Ovary (tissue), 9 donors: ENCODE results near the gene NUDT11. TPM values are rescaled to one million over a fixed set of nuclear protein-coding genes. Genes with fewer than 3 reads are reported as not detected.
"Not testable (repeated sequence)": the region's sequence is repeated elsewhere in the genome, so short reads cannot be mapped to it uniquely, and the experiment has no call there.

Experiments used
- DNase-seq, 5 donors: peaks; one replicate each; pipeline ENCODE4 v3.0.0-alpha.2; 2019 to 2020
- H3K27ac ChIP-seq, 2 donors: fragments of 200-600 bp; one replicate each; pipeline versions ENCODE4 v1.5.1 to v1.8.0; 2019 to 2022
- H3K27me3 ChIP-seq: fragments of 200-600 bp; one replicate; pipeline ENCODE4 v1.8.0; 2022
- H3K36me3 ChIP-seq: fragments of 200-600 bp; sonication (generic); one replicate; pipeline ENCODE4 v1.5.1; 2019
- H3K4me1 ChIP-seq: one replicate; pipeline ENCODE4 v1.8.1; 2013; ENCODE audit warnings: mild to moderate bottlenecking, moderate library complexity; ENCODE audit not compliant: insufficient read depth
- H3K4me3 ChIP-seq: fragments of 200-600 bp; sonication (generic); one replicate; pipeline ENCODE4 v1.5.1; 2017
- H3K9me3 ChIP-seq, 2 donors: fragments of 200-600 bp in 1 of 2; sonication (generic) in 1 of 2; one replicate each; pipeline versions ENCODE4 v1.5.1 to v1.8.1; 2013 to 2019; ENCODE audit warnings: mild to moderate bottlenecking in 1 of 2, moderate library complexity in 1 of 2
- EP300 ChIP-seq: sonication (generic); formaldehyde crosslinking; IDR thresholded peaks from one replicate; pipeline ENCODE4 v1.6.1; 2017; ENCODE audit warnings: antibody characterized with exemption
- POLR2A ChIP-seq: fragments of 450-650 bp; IDR thresholded peaks from one replicate; pipeline ENCODE4 v1.6.1; 2017; ENCODE audit warnings: antibody characterized with exemption, mild to moderate bottlenecking, moderate library complexity
- WGBS, 3 donors: extraction: QIAGEN DNeasy Blood & Tissue Kit in 1 of 3; methylation state at CpG; one replicate each; pipeline versions ENCODE4 v1.1.5 to v1.1.7; 2013 to 2017; 5-methylcytosine and 5-hydroxymethylcytosine counted together
- intact Hi-C, 4 donors: fragments of 100-400 bp; cut with DNase I; formaldehyde crosslinking; loops; one replicate each; pipeline versions ENCODE4 v1.11.0 to v1.15.1; 2022 to 2023
- polyA plus RNA-seq, 2 donors: library from polyadenylated mRNA; stranded (reverse); fragments of 200-250 nt in 1 of 2; fragments of 350-450 nt in 1 of 2; fragmentation: Illumina TruSeq in 1 of 2; extraction: RNeasy Lipid Tissue Mini Kit (QIAGEN cat#74804) in 1 of 2; gene quantifications; one replicate each; pipeline ENCODE4 v1.2.3, GENCODE V29; 2013 to 2014
- total RNA-seq, 7 donors: library from RNA; depleted of rRNA in 2 of 7; stranded (reverse); fragments of >200 nt in 2 of 7; fragmentation: NEBNext Ultra II Directional in 3 of 7; extraction: Animal tissue kit (Norgen Biotek cat#: 25700) in 3 of 7; gene quantifications; one replicate each; pipeline versions ENCODE4 v1.1.0 to v1.2.4, GENCODE V29; 2016 to 2023
- TF ChIP-seq, protein P1 (sequence below), 3 donors: fragments of 450-650 bp in 2 of 3; fragments of 200-600 bp in 1 of 3; IDR thresholded peaks; one replicate each; pipeline versions ENCODE4 v1.5.1 to v1.8.0; 2016 to 2022; ENCODE audit warnings: antibody characterized with exemption in 3 of 3, mild to moderate bottlenecking in 1 of 3
- donor health status: DM: no; HTN: no; CAD: no; lungs with moderate emphysema.
- donor health status: DM: no; HTN: no; CAD: no.
- donor health status: Bipolar disorder and iron deficiency.
- donor health status: DM: yes; HTN: yes; CAD: no.
- donor health status: DM: no; HTN: no; CAD: no.
- donor health status: DM: yes; HTN: yes; CAD: no.

Gene NUDT11
- total and polyA plus RNA-seq, 9 donors = 3.6 to 11.9 (median 9.0) TPM

DNA sequence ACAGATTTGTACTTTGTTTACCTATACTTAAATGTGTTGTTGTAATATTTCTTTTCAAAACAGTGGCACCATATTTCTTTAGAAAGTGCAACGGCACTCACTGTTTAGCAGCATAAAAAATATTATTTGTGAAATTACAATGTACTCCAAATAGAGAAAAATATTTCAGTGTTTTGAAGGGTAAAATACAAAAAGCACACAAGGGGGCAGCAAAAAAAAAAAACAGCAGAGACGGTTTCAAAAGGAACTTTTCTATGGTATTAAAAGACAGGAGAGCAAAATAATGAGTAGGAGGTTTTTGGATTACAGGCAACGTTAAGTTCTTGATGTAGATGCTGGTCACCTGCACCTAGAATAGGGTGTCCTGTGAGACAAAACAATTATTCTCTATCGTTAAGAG lies 2.0 kb downstream of the NUDT11 start:
- Histone ChIP-seq H3K9me3 (no peaks in the 10 kb centered on the region), H3K27me3 (no peaks in the 10 kb centered on the region), H3K36me3 (no peaks in the 10 kb centered on the region), H3K27ac (no peak overlapping the region), H3K4me1 (no peaks in the 10 kb centered on the region), H3K4me3 (no peak overlapping the region)
- TF ChIP-seq, protein P1, sequence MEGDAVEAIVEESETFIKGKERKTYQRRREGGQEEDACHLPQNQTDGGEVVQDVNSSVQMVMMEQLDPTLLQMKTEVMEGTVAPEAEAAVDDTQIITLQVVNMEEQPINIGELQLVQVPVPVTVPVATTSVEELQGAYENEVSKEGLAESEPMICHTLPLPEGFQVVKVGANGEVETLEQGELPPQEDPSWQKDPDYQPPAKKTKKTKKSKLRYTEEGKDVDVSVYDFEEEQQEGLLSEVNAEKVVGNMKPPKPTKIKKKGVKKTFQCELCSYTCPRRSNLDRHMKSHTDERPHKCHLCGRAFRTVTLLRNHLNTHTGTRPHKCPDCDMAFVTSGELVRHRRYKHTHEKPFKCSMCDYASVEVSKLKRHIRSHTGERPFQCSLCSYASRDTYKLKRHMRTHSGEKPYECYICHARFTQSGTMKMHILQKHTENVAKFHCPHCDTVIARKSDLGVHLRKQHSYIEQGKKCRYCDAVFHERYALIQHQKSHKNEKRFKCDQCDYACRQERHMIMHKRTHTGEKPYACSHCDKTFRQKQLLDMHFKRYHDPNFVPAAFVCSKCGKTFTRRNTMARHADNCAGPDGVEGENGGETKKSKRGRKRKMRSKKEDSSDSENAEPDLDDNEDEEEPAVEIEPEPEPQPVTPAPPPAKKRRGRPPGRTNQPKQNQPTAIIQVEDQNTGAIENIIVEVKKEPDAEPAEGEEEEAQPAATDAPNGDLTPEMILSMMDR (IDR thresholded peaks at IDR 0.05) = no peak
- TF ChIP-seq EP300 = no peak
- no peak for TF ChIP-seq POLR2A
- no peak for DNase-seq
- WGBS, 3 donors = 35 to 45% (median 35%) methylated on average over 4 of the region's 4 CpGs
- intact Hi-C loops = no loop called here

GRCh38 chrX:51487960-51488267 lies 8.5 kb downstream of the NUDT11 start:
- H3K4me1 ChIP-seq = no peaks in the 10 kb centered on the region
- H3K27me3 ChIP-seq = no peaks in the 10 kb centered on the region
- TF ChIP-seq, protein P1 (IDR thresholded peaks at IDR 0.05) = no peak
- TF ChIP-seq POLR2A = no peak
- TF ChIP-seq EP300 = no peak
- DNase-seq = no peak
- no peak overlapping the region for H3K27ac ChIP-seq
- no peak overlapping the region for H3K4me3 ChIP-seq
- no peaks in the 10 kb centered on the region for H3K36me3 ChIP-seq
- H3K9me3 ChIP-seq = no peaks in the 10 kb centered on the region
- 66 to 75% (median 72%) methylated on average over 2 of the region's 2 CpGs for WGBS, 3 donors
- intact Hi-C loops = no loop called here

DNA sequence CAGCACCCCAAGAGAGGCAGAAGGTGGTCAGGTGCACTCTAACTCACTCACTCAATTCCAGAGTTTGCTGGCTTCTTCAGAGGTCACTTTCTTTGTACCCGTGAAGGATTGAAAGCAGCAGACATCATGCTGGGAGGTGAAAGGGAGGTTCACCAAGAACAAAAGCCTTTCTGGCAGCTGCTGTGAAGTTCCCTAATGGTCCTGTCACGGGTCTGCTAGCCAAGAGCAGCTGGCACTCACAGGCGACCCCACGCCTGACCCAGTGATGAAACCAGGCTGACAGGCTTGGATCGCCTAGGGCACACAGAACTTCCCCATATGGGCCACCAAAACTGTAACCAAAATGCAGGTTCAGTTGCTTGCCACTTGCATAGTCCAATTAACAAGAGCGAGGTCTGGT lies 11.8 kb downstream of the NUDT11 start:
- TF ChIP-seq POLR2A (no peak), EP300 (no peak)
- TF ChIP-seq, protein P1 (IDR thresholded peaks at IDR 0.05) = no peak
- no peak for DNase-seq
- no peak overlapping the region for H3K4me3 ChIP-seq
- WGBS, 3 donors = 59 to 71% (median 63%) methylated on average over 6 of the region's 6 CpGs
- H3K27ac ChIP-seq = no peak overlapping the region
- intact Hi-C loops = no loop called here
- H3K9me3 ChIP-seq = no peaks in the 10 kb centered on the region
- no peaks in the 10 kb centered on the region for H3K27me3 ChIP-seq
- H3K4me1 ChIP-seq = no peaks in the 10 kb centered on the region
- no peaks in the 10 kb centered on the region for H3K36me3 ChIP-seq

DNA sequence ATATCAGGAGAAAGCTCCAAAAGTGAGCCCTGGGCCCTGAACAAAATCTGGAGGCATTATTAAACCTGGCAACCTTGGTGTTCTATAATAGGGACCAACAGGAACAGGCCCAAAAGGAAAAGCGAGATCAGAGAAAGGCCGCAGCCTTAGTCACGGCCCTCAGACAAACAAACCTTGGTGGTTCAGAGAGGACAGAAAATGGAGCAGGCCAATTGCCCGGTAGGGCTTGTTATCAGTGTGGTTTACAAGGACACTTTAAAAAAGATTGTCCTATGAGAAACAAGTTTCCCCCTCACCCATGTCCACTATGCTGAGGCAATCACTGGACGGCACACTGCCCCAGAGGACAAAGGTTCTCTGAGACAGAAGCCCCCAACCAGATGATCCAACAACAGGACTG lies 14.0 kb downstream of the NUDT11 start:
- H3K4me1 ChIP-seq, H3K27ac ChIP-seq, H3K9me3 ChIP-seq, DNase-seq, H3K27me3 ChIP-seq, intact Hi-C loops, H3K36me3 ChIP-seq, H3K4me3 ChIP-seq: not testable (repeated sequence)
- 85 to 89% (median 85%) methylated on average over 5 of the region's 5 CpGs for WGBS, 3 donors

DNA sequence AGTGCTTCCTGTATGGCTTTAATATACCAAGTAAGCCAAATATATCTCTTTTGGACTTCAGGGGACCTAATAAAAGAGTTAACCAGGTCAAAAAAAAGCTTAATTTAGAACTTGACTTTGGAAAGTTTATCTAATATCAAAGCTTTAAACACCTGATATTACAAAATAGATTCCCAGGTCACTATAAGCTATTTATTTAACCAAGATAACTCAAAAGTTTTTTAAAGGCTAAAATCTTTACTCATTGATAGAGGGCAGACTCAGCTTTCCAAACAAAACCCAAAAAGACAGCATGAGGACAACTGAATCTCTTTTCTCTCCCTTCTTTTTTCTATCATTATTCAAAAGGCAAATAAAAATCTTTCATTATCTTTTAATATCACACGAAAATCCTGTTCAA lies 19.5 kb downstream of the NUDT11 start:
- Histone ChIP-seq H3K36me3 (no peaks in the 10 kb centered on the region), H3K27me3 (no peaks in the 10 kb centered on the region), H3K4me3 (no peak overlapping the region), H3K9me3 (no peaks in the 10 kb centered on the region), H3K4me1 (no peaks in the 10 kb centered on the region), H3K27ac (no peak overlapping the region)
- TF ChIP-seq, protein P1 (IDR thresholded peaks at IDR 0.05) = no peak
- TF ChIP-seq EP300 = no peak
- no peak for DNase-seq
- whole genome bisulfite sequencing, 3 donors = 42 to 45% (median 43%) methylated on average over 1 of the region's 1 CpG
- intact Hi-C loops = no loop called here
